ENCODE data around the gene MSANTD2.

MSANTD2 gene

DNA sequence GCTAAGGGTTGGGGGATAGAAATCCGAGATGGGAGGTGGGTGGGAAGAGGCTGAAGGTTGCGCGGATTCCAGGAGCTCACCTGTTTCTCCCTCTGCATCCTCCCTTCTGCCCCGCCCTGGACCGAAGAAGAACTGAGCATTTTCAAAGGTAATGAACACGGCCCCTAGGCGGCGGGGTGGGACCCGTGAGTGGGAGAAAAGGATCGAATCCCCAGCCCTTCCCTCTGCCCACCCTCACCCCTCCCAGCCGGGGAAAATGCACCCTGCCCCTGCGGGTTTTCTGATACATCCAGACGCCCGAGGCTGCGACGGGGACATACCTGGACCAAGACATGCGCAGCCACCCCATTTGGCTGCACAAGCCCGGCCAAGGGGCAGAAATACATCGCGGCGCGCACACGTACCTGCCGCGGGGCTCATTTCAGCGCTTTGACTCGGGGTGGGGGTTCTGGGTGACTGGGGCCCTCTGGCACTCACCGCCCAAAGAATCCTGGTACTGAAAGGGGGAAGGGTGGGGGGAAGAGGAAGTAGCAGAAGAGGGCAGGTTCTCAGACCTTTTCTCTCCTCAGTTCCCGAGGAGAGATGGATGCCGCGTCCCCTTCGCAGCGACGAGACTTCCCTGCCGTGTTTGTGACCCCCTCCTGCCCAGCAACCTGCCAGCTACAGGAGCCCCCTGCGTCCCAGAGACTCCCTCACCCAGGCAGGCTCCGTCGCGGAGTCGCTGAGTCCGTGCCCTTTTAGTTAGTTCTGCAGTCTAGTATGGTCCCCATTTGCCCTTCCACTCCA is 54.2 kb downstream of the MSANTD2 start:
- peak overlapping the region; percentile 71 to 75 for H3K4me3 ChIP-seq (ENCODE audit: low read length in 2 of 2)
- no peak overlapping the region for H3K27ac ChIP-seq (ENCODE audit: low read length)
- H3K27me3 ChIP-seq (ENCODE audit: control insufficient read depth in 1 of 2, insufficient read depth in 2 of 2, low read length in 2 of 2), result peaks cover 69 to 76% of the 10 kb centered on the region in 2 donors
- H3K36me3 ChIP-seq (ENCODE audit: control insufficient read depth in 2 of 2, insufficient read depth in 2 of 2, low read length in 2 of 2), result no peaks in the 10 kb centered on the region
- peaks cover 20% of the 10 kb centered on the region for H3K4me1 ChIP-seq (ENCODE audit: control insufficient read depth, insufficient read depth, low read length)
- H3K9ac ChIP-seq (ENCODE audit: low read length in 2 of 2), result no peak overlapping the region
- no peaks in the 10 kb centered on the region for H3K9me3 ChIP-seq (ENCODE audit: control insufficient read depth in 2 of 2, low read length in 2 of 2)

- Histone ChIP-seq H3K27me3 (ENCODE audit: control insufficient read depth in 1 of 2, insufficient read depth in 2 of 2, low read length in 2 of 2) (peaks cover 70 to 77% of the 10 kb centered on the region in 2 donors), H3K36me3 (ENCODE audit: control insufficient read depth in 2 of 2, insufficient read depth in 2 of 2, low read length in 2 of 2) (no peaks in the 10 kb centered on the region), H3K9ac (ENCODE audit: low read length in 2 of 2) (no peak overlapping the region), H3K27ac (ENCODE audit: low read length) (no peak overlapping the region), H3K4me1 (ENCODE audit: control insufficient read depth, insufficient read depth, low read length) (peaks cover 26% of the 10 kb centered on the region), H3K9me3 (ENCODE audit: control insufficient read depth in 2 of 2, low read length in 2 of 2) (no peaks in the 10 kb centered on the region), H3K4me3 (ENCODE audit: low read length in 2 of 2) (no peak overlapping the region)
Measured at GRCh38 chr11:124745270-124745834, 54.9 kb downstream of the MSANTD2 start.

DNA sequence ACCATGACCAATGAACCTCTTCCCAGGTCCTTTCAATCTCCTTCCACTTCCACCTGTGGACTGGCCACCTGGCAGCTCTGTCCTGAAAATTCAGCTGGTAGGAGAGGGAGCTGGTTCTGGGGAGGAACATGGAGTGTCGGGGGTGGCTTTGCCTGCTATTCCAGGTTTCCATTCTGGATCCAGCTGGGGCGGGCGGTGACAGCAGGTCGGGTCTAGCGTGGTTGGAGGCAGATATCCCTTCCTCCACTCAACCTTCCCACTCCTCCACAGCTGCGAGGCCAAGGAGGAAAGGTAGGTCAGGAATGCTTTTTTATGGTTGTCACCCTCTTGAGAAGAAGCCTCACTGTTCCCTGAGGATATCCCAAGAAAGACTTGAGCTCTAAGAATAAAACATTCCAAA is 57.2 kb downstream of the MSANTD2 start:
- Histone ChIP-seq H3K4me1 (ENCODE audit: control insufficient read depth, insufficient read depth, low read length) (peaks cover 35% of the 10 kb centered on the region), H3K9ac (ENCODE audit: low read length in 2 of 2) (no peak overlapping the region), H3K36me3 (ENCODE audit: control insufficient read depth in 2 of 2, insufficient read depth in 2 of 2, low read length in 2 of 2) (no peaks in the 10 kb centered on the region), H3K27me3 (ENCODE audit: control insufficient read depth in 1 of 2, insufficient read depth in 2 of 2, low read length in 2 of 2) (peaks cover 64 to 79% of the 10 kb centered on the region in 2 donors), H3K4me3 (ENCODE audit: low read length in 2 of 2) (no peak overlapping the region), H3K9me3 (ENCODE audit: control insufficient read depth in 2 of 2, low read length in 2 of 2) (no peaks in the 10 kb centered on the region), H3K27ac (ENCODE audit: low read length) (no peak overlapping the region)

DNA sequence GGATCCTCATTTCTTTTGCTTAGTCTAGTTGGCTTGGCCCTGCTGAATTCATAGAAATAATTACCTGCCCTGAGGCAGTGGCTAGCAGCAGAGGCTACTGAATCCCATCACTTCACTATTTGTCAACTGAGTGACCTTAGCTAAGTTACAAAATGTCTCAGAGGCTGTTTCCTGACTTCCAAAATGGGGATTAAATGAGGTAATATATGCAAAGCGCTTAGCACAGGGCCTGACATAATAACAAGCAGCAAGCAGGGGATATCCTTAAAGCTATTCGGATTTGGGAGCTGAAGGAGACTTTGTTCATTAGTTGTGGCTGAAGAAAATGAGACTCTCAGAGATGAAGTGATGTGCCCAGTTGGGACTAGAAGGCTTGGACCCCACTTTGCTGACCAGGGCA is 57.7 kb downstream of the MSANTD2 start:
- Histone ChIP-seq H3K9me3 (ENCODE audit: control insufficient read depth in 2 of 2, low read length in 2 of 2) (no peaks in the 10 kb centered on the region), H3K36me3 (ENCODE audit: control insufficient read depth in 2 of 2, insufficient read depth in 2 of 2, low read length in 2 of 2) (no peaks in the 10 kb centered on the region), H3K9ac (ENCODE audit: low read length in 2 of 2) (no peak overlapping the region), H3K27ac (ENCODE audit: low read length) (no peak overlapping the region), H3K4me1 (ENCODE audit: control insufficient read depth, insufficient read depth, low read length) (peaks cover 34% of the 10 kb centered on the region), H3K27me3 (ENCODE audit: control insufficient read depth in 1 of 2, insufficient read depth in 2 of 2, low read length in 2 of 2) (peaks cover 62 to 74% of the 10 kb centered on the region in 2 donors), H3K4me3 (ENCODE audit: low read length in 2 of 2) (no peak overlapping the region)

DNA sequence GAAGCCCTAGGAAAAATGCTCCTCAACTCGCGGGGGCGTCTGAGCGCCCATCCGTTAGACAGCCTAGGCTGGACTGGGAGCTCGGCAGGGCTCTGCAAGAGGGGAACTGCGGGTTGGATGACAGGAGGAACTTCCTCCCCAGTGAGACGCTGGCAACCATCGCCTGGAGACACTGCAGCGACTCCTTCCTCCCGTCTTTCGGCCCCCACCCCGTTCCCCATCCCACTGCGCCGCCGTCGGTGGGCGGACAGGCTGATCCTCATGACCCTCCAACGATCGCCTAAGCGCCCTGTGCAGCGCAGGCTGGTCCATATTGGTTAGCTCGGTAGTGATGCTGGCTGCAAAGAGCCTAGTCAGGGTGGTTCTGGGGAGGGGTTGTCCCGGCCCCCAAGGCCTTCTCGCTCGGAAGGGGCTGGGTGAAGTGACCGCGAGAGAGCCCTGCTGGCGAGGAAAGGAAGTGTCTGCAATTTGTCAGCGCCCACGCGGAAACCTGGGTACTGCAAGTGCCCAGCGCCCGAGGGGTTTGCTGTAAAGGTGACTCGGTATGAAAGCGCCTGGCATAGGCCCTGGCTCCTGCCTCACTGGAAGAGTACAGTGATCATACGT is 59.8 kb downstream of the MSANTD2 start:
- no peak overlapping the region for H3K9ac ChIP-seq (ENCODE audit: low read length in 2 of 2)
- H3K36me3 ChIP-seq (ENCODE audit: control insufficient read depth in 2 of 2, insufficient read depth in 2 of 2, low read length in 2 of 2), result no peaks in the 10 kb centered on the region
- peaks cover 54 to 57% of the 10 kb centered on the region in 2 donors for H3K27me3 ChIP-seq (ENCODE audit: control insufficient read depth in 1 of 2, insufficient read depth in 2 of 2, low read length in 2 of 2)
- peaks cover 16% of the 10 kb centered on the region for H3K4me1 ChIP-seq (ENCODE audit: control insufficient read depth, insufficient read depth, low read length)
- no peaks in the 10 kb centered on the region for H3K9me3 ChIP-seq (ENCODE audit: control insufficient read depth in 2 of 2, low read length in 2 of 2)
- H3K4me3 ChIP-seq (ENCODE audit: low read length in 2 of 2), result peak overlapping the region; percentile 58 to 68
- no peak overlapping the region for H3K27ac ChIP-seq (ENCODE audit: low read length)

- no peak within 1 kb of the TSS for H3K9ac ChIP-seq (ENCODE audit: low read length in 2 of 2)
- peaks cover 47 to 50% of the 10 kb centered on the region in 2 donors for H3K27me3 ChIP-seq (ENCODE audit: control insufficient read depth in 1 of 2, insufficient read depth in 2 of 2, low read length in 2 of 2)
- no peak within 1 kb of the TSS for H3K27ac ChIP-seq (ENCODE audit: low read length)
Measured at GRCh38 chr11:124739479-124740276, 60.5 kb downstream of the MSANTD2 start, which contains the start of gene NRGN. NRGN (plus strand) TSS chr11:124739942; CDS start chr11:124740085, 143 bp downstream.

GRCh38 chr11:124738713-124739478 is 61.3 kb downstream of the MSANTD2 start:
- no peak overlapping the region for H3K9ac ChIP-seq (ENCODE audit: low read length in 2 of 2)
- H3K27ac ChIP-seq (ENCODE audit: low read length), result no peak overlapping the region
- H3K4me1 ChIP-seq (ENCODE audit: control insufficient read depth, insufficient read depth, low read length), result peaks cover 15% of the 10 kb centered on the region
- peaks cover 44 to 50% of the 10 kb centered on the region in 2 donors for H3K27me3 ChIP-seq (ENCODE audit: control insufficient read depth in 1 of 2, insufficient read depth in 2 of 2, low read length in 2 of 2)
- H3K4me3 ChIP-seq (ENCODE audit: low read length in 2 of 2), result peak overlapping the region; percentile 18 to 68
- H3K36me3 ChIP-seq (ENCODE audit: control insufficient read depth in 2 of 2, insufficient read depth in 2 of 2, low read length in 2 of 2), result no peaks in the 10 kb centered on the region
- H3K9me3 ChIP-seq (ENCODE audit: control insufficient read depth in 2 of 2, low read length in 2 of 2), result no peaks in the 10 kb centered on the region

More at GRCh38 chr11:124739479-124740276, 60.5 kb downstream of the MSANTD2 start, which contains the start of gene NRGN:
- Histone ChIP-seq H3K9me3 (ENCODE audit: control insufficient read depth in 2 of 2, low read length in 2 of 2) (no peaks in the 10 kb centered on the region), H3K4me1 (ENCODE audit: control insufficient read depth, insufficient read depth, low read length) (peaks cover 15% of the 10 kb centered on the region), H3K36me3 (ENCODE audit: control insufficient read depth in 2 of 2, insufficient read depth in 2 of 2, low read length in 2 of 2) (no peaks in the 10 kb centered on the region), H3K4me3 (ENCODE audit: low read length in 2 of 2) (peak within 1 kb of the TSS; percentile 58 to 68)

DNA sequence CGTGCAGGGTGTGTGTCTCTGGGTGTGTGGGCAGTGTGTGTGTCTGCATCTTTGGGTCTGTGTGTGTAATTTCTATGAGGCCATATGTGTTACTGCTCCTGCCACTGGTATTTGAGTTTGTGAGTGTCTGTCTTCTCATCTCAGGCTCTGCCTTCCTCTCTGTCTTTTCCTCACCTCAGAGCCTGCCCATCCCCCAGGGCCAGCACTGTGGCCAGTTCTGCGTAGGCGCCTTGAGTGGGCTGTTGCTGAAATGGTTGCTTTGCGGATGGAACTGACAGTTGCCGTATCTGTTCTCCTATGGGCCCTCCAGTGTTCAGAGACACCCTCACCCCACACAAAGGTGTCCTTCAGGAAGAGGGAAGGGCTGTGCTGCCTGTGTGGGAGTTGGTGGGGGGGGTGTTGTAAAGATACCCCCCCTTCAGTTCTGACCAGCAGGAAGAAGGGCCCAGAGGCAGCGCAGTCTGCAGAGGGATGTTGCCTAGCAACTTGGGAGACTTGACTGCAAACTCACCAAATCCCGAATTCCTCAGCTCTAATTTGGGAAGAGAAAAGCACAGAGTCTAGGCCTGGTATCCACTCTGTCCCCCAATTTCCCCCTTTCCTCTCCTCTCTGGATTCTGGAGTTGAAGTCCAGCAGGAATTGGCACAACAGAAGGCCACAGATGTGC is 62.4 kb downstream of the MSANTD2 start:
- peaks cover 34 to 44% of the 10 kb centered on the region in 2 donors for H3K27me3 ChIP-seq (ENCODE audit: control insufficient read depth in 1 of 2, insufficient read depth in 2 of 2, low read length in 2 of 2)
- no peak overlapping the region for H3K9ac ChIP-seq (ENCODE audit: low read length in 2 of 2)
- H3K27ac ChIP-seq (ENCODE audit: low read length), result no peak overlapping the region
- H3K4me1 ChIP-seq (ENCODE audit: control insufficient read depth, insufficient read depth, low read length), result peaks cover 15% of the 10 kb centered on the region
- no peak overlapping the region for H3K4me3 ChIP-seq (ENCODE audit: low read length in 2 of 2)
- no peaks in the 10 kb centered on the region for H3K36me3 ChIP-seq (ENCODE audit: control insufficient read depth in 2 of 2, insufficient read depth in 2 of 2, low read length in 2 of 2)
- H3K9me3 ChIP-seq (ENCODE audit: control insufficient read depth in 2 of 2, low read length in 2 of 2), result no peaks in the 10 kb centered on the region

DNA sequence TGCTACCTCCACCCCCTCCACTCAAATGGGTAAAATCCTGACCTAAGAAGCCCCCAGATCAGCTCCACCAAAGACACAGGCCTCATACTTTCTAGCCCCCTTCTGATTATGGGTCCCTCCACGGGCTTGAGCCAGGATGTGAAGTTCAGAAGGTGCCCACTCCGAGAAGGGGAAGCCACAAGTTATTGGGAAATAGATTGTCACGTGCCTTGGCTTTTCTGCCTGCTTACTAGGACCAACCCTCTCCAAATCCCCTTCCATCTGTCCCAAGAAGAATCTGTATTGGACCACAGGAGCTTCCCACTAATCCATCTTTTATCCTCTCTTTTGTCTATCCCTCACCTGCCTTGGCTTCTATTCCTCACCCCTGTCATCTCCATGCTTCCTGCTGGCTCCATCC is 63.5 kb downstream of the MSANTD2 start:
- Histone ChIP-seq H3K4me3 (ENCODE audit: low read length in 2 of 2) (no peak overlapping the region), H3K27me3 (ENCODE audit: control insufficient read depth in 1 of 2, insufficient read depth in 2 of 2, low read length in 2 of 2) (peaks cover 27 to 35% of the 10 kb centered on the region in 2 donors), H3K9ac (ENCODE audit: low read length in 2 of 2) (no peak overlapping the region), H3K9me3 (ENCODE audit: control insufficient read depth in 2 of 2, low read length in 2 of 2) (no peaks in the 10 kb centered on the region), H3K4me1 (ENCODE audit: control insufficient read depth, insufficient read depth, low read length) (peaks cover 15% of the 10 kb centered on the region), H3K27ac (ENCODE audit: low read length) (no peak overlapping the region), H3K36me3 (ENCODE audit: control insufficient read depth in 2 of 2, insufficient read depth in 2 of 2, low read length in 2 of 2) (no peaks in the 10 kb centered on the region)
